ENCODE measurements around the gene SLC12A2.

The SLC12A2 gene

DNA sequence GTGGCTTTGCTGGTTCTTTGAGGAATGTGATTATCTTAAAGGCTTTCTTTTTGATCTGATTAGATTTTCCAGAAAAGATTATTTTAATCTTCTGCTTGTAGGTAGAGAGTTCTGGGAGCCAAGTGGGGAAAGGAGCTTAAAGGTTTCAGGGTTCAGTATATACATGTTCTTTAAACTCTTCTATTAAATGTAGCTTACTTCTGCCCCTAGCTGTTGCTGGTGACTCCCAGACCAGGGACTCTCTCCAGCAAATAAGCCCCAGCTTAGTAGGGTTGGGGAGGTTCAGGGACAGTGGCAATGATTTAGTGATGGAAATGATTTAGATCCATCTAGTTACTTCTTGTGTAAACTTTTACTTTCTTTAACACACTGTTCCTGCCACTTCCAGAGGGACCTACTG lies 72.2 kb downstream of the SLC12A2 start:
- Histone ChIP-seq H2BK15ac (replicated peaks; ENCODE audit: low read depth) (no peak overlapping the region), H4K8ac (ENCODE audit: low read depth, low read length) (no peak overlapping the region), H3K36me3 (ENCODE audit: control insufficient read depth, insufficient read depth, low read length) (no peaks in the 10 kb centered on the region), H3K9ac (ENCODE audit: low read length) (no peak overlapping the region), H2BK120ac (ENCODE audit: low read depth, low read length) (no peak overlapping the region), H3K79me2 (ENCODE audit: control insufficient read depth, insufficient read depth, low read length) (no peaks in the 10 kb centered on the region), H3K18ac (ENCODE audit: low read length) (no peak overlapping the region), H2AK5ac (ENCODE audit: low read length) (no peak overlapping the region), H3K79me1 (ENCODE audit: low read length) (no peaks in the 10 kb centered on the region), H2BK5ac (ENCODE audit: low read length) (no peak overlapping the region), H3K4me1 (ENCODE audit: control insufficient read depth, low read depth, low read length) (no peaks in the 10 kb centered on the region), H3K4ac (ENCODE audit: low read depth, low read length) (no peak overlapping the region), H3K4me2 (ENCODE audit: low read length) (no peak overlapping the region), H3K56ac (ENCODE audit: low read length) (no peak overlapping the region), H4K5ac (ENCODE audit: low read length) (no peak overlapping the region), H3K23ac (ENCODE audit: low read length) (no peak overlapping the region), H3K27ac (ENCODE audit: low read depth, low read length) (no peak overlapping the region), H3K4me3 (ENCODE audit: low read length) (no peak overlapping the region), H3K27me3 (ENCODE audit: insufficient read depth, low read length, poor library complexity) (no peaks in the 10 kb centered on the region)
- peak; percentile 2 for DNase-seq

DNA sequence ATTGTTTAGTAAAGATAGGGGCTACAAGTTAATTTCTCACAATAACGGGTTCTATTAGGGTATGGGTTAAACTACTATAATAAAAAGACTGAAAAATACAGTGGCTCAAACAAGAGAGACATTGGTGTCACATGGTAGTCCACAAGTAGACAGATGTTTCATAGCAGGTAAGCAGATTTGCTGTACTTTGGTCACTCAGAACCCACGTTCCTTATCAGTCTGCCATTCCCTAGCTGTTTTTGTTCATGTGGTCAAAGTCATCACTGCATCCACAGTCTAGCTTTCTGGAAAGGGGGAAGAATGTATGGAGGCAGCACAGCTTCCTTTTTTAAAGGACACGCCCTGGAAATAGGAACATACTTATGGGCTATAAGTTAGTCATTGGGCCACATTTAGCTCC lies 73.0 kb downstream of the SLC12A2 start:
- no peak overlapping the region for H3K27ac ChIP-seq (ENCODE audit: low read depth, low read length)
- no peaks in the 10 kb centered on the region for H3K4me1 ChIP-seq (ENCODE audit: control insufficient read depth, low read depth, low read length)
- WGBS (ENCODE audit: extremely low coverage, insufficient coverage, low lambda C conversion rate) = no CpG with 5 or more reads among the region's 3 CpGs
- H2BK5ac ChIP-seq (ENCODE audit: low read length) = no peak overlapping the region
- H3K4me2 ChIP-seq (ENCODE audit: low read length) = no peak overlapping the region
- no peak for DNase-seq
- H2BK15ac ChIP-seq (replicated peaks; ENCODE audit: low read depth) = no peak overlapping the region
- H3K27me3 ChIP-seq (ENCODE audit: insufficient read depth, low read length, poor library complexity) = no peaks in the 10 kb centered on the region
- no peak overlapping the region for H3K23ac ChIP-seq (ENCODE audit: low read length)
- no peak overlapping the region for H2BK120ac ChIP-seq (ENCODE audit: low read depth, low read length)
- H4K8ac ChIP-seq (ENCODE audit: low read depth, low read length) = no peak overlapping the region
- no peak overlapping the region for H3K4ac ChIP-seq (ENCODE audit: low read depth, low read length)
- H3K79me2 ChIP-seq (ENCODE audit: control insufficient read depth, insufficient read depth, low read length) = no peaks in the 10 kb centered on the region
- H4K5ac ChIP-seq (ENCODE audit: low read length) = no peak overlapping the region
- no peak overlapping the region for H3K9ac ChIP-seq (ENCODE audit: low read length)
- H3K36me3 ChIP-seq (ENCODE audit: control insufficient read depth, insufficient read depth, low read length) = no peaks in the 10 kb centered on the region
- H3K4me3 ChIP-seq (ENCODE audit: low read length) = no peak overlapping the region
- H3K56ac ChIP-seq (ENCODE audit: low read length) = no peak overlapping the region
- no peak overlapping the region for H2AK5ac ChIP-seq (ENCODE audit: low read length)
- no peak overlapping the region for H3K18ac ChIP-seq (ENCODE audit: low read length)
- no peaks in the 10 kb centered on the region for H3K79me1 ChIP-seq (ENCODE audit: low read length)

DNA sequence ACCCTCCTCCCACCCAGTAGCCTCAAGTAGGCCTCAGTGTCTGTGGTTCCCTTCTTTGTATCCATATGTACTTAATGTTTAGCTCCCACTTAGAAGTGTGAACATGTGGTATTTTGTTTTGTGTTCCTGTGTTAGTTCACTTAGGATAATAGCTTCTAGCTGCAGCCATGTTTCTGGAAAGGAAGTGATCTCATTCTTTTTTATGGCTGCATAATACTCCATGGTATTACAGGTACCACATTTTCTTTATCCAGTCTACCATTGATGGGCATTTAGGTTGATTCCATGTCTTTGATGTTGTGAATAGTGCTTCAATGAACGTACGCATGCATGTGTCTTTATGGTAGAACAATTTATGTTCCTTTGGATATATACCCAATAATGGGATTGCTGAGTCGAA lies 74.8 kb downstream of the SLC12A2 start:
- WGBS (ENCODE audit: extremely low coverage, insufficient coverage, low lambda C conversion rate) = no CpG with 5 or more reads among the region's 3 CpGs
- DNase-seq = no peak
- Histone ChIP-seq H2BK5ac (ENCODE audit: low read length) (no peak overlapping the region), H3K4ac (ENCODE audit: low read depth, low read length) (no peak overlapping the region), H3K56ac (ENCODE audit: low read length) (no peak overlapping the region), H3K36me3 (ENCODE audit: control insufficient read depth, insufficient read depth, low read length) (no peaks in the 10 kb centered on the region), H3K79me2 (ENCODE audit: control insufficient read depth, insufficient read depth, low read length) (no peaks in the 10 kb centered on the region), H3K4me3 (ENCODE audit: low read length) (no peak overlapping the region), H3K9ac (ENCODE audit: low read length) (no peak overlapping the region), H3K27ac (ENCODE audit: low read depth, low read length) (no peak overlapping the region), H4K5ac (ENCODE audit: low read length) (no peak overlapping the region), H2BK15ac (replicated peaks; ENCODE audit: low read depth) (no peak overlapping the region), H4K8ac (ENCODE audit: low read depth, low read length) (no peak overlapping the region), H3K23ac (ENCODE audit: low read length) (no peak overlapping the region), H3K4me1 (ENCODE audit: control insufficient read depth, low read depth, low read length) (no peaks in the 10 kb centered on the region), H3K79me1 (ENCODE audit: low read length) (no peaks in the 10 kb centered on the region), H2BK120ac (ENCODE audit: low read depth, low read length) (no peak overlapping the region), H3K27me3 (ENCODE audit: insufficient read depth, low read length, poor library complexity) (no peaks in the 10 kb centered on the region), H3K18ac (ENCODE audit: low read length) (no peak overlapping the region), H2AK5ac (ENCODE audit: low read length) (no peak overlapping the region), H3K4me2 (ENCODE audit: low read length) (no peak overlapping the region)

DNA sequence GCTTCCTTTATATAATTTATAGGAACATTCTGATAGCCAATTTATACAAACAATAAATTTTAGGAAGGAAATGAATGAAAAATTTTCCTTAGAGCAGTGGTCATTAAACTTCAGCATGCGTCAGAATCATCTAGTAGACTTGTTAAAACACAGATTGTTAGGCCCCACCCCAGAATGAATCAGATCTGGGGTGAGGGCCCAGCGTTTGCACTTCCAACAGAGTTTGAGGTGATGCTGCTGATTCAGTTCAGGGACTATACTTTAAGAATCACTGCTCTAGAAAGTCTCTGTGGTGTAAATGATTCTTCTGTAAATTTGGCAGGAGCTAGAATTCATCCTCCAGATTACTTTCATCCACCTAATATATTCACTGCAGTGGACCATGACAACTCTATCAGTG lies 80.4 kb downstream of the SLC12A2 start:
- H3K4me1 ChIP-seq (ENCODE audit: control insufficient read depth, low read depth, low read length) = no peaks in the 10 kb centered on the region
- no peaks in the 10 kb centered on the region for H3K79me1 ChIP-seq (ENCODE audit: low read length)
- H4K5ac ChIP-seq (ENCODE audit: low read length) = no peak overlapping the region
- no peaks in the 10 kb centered on the region for H3K27me3 ChIP-seq (ENCODE audit: insufficient read depth, low read length, poor library complexity)
- H3K56ac ChIP-seq (ENCODE audit: low read length) = no peak overlapping the region
- no peak for DNase-seq
- H2AK5ac ChIP-seq (ENCODE audit: low read length) = no peak overlapping the region
- H3K79me2 ChIP-seq (ENCODE audit: control insufficient read depth, insufficient read depth, low read length) = no peaks in the 10 kb centered on the region
- H2BK120ac ChIP-seq (ENCODE audit: low read depth, low read length) = no peak overlapping the region
- no peak overlapping the region for H4K8ac ChIP-seq (ENCODE audit: low read depth, low read length)
- no peak overlapping the region for H3K23ac ChIP-seq (ENCODE audit: low read length)
- no peak overlapping the region for H2BK5ac ChIP-seq (ENCODE audit: low read length)
- H2BK15ac ChIP-seq (replicated peaks; ENCODE audit: low read depth) = no peak overlapping the region
- H3K4me3 ChIP-seq (ENCODE audit: low read length) = no peak overlapping the region
- no peak overlapping the region for H3K18ac ChIP-seq (ENCODE audit: low read length)
- H3K27ac ChIP-seq (ENCODE audit: low read depth, low read length) = no peak overlapping the region
- H3K36me3 ChIP-seq (ENCODE audit: control insufficient read depth, insufficient read depth, low read length) = no peaks in the 10 kb centered on the region
- no peak overlapping the region for H3K4me2 ChIP-seq (ENCODE audit: low read length)
- no CpG with 5 or more reads among the region's 2 CpGs for WGBS (ENCODE audit: extremely low coverage, insufficient coverage, low lambda C conversion rate)
- H3K4ac ChIP-seq (ENCODE audit: low read depth, low read length) = no peak overlapping the region
- H3K9ac ChIP-seq (ENCODE audit: low read length) = no peak overlapping the region

DNA sequence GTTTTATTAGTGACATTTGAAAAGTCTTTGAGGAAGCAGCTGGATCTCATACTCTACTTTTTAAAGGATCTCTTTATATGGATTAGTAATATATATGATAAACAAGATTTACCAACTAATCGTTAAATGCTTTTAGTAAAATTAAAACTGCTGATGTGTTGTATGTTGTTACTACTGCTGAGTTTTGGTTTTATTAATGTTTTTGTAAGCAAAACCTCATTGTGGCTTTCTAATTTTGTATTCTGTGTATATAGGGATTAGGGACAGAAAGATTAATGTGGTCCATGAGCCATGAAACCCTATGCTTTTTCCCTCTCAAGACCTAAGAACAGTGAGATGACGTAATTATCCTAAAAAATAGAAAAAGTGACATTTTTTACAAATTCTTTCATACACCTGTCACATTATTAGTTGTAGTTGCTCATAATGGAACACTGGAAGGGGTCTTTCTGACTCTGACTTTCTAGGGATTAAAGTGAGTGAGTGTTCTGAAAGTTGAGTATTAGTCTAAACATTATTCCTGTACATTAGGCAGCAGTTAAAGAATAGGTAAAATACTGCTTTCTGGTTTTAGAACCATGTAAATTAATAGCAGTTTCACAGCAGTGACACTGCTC lies 85.9 kb downstream of the SLC12A2 start:
- Histone ChIP-seq H3K4me3 (ENCODE audit: low read length) (no peak overlapping the region), H3K4me2 (ENCODE audit: low read length) (no peak overlapping the region), H3K56ac (ENCODE audit: low read length) (no peak overlapping the region), H2BK15ac (replicated peaks; ENCODE audit: low read depth) (no peak overlapping the region), H3K36me3 (ENCODE audit: control insufficient read depth, insufficient read depth, low read length) (no peaks in the 10 kb centered on the region), H3K4me1 (ENCODE audit: control insufficient read depth, low read depth, low read length) (no peaks in the 10 kb centered on the region), H3K23ac (ENCODE audit: low read length) (no peak overlapping the region), H2BK5ac (ENCODE audit: low read length) (no peak overlapping the region), H4K8ac (ENCODE audit: low read depth, low read length) (no peak overlapping the region), H3K9ac (ENCODE audit: low read length) (no peak overlapping the region), H3K27me3 (ENCODE audit: insufficient read depth, low read length, poor library complexity) (no peaks in the 10 kb centered on the region), H3K79me2 (ENCODE audit: control insufficient read depth, insufficient read depth, low read length) (no peaks in the 10 kb centered on the region), H2AK5ac (ENCODE audit: low read length) (no peak overlapping the region), H3K18ac (ENCODE audit: low read length) (no peak overlapping the region), H3K4ac (ENCODE audit: low read depth, low read length) (no peak overlapping the region), H2BK120ac (ENCODE audit: low read depth, low read length) (no peak overlapping the region), H4K5ac (ENCODE audit: low read length) (no peak overlapping the region), H3K79me1 (ENCODE audit: low read length) (no peaks in the 10 kb centered on the region), H3K27ac (ENCODE audit: low read depth, low read length) (no peak overlapping the region)
- no CpG with 5 or more reads among the region's 2 CpGs for WGBS (ENCODE audit: extremely low coverage, insufficient coverage, low lambda C conversion rate)
- DNase-seq = no peak

DNA sequence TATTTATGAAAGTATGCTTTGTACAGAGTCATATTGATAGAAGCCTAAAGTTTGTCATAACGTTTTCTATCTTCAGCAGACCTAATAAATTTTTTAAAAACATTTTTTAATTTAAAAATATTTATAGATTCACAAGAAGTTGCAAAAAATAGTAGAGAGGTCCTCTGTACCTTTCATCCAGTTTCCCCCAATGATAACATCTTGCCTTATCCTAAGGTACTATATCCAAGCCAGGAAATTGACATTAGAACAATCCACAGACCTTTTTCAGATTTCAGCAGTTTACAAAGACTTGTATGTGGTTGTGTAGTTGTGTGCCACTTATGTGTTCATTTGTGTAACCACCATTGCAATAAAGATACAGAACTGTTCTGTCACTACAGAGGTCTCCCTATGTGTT lies 88.5 kb downstream of the SLC12A2 start:
- Histone ChIP-seq H3K27me3 (ENCODE audit: insufficient read depth, low read length, poor library complexity) (no peaks in the 10 kb centered on the region), H3K4me2 (ENCODE audit: low read length) (no peak overlapping the region), H2BK15ac (replicated peaks; ENCODE audit: low read depth) (no peak overlapping the region), H2BK5ac (ENCODE audit: low read length) (no peak overlapping the region), H3K18ac (ENCODE audit: low read length) (no peak overlapping the region), H3K4me3 (ENCODE audit: low read length) (no peak overlapping the region), H2BK120ac (ENCODE audit: low read depth, low read length) (no peak overlapping the region), H3K36me3 (ENCODE audit: control insufficient read depth, insufficient read depth, low read length) (no peaks in the 10 kb centered on the region), H4K5ac (ENCODE audit: low read length) (no peak overlapping the region), H3K27ac (ENCODE audit: low read depth, low read length) (no peak overlapping the region), H3K56ac (ENCODE audit: low read length) (no peak overlapping the region), H3K4me1 (ENCODE audit: control insufficient read depth, low read depth, low read length) (no peaks in the 10 kb centered on the region), H3K79me1 (ENCODE audit: low read length) (no peaks in the 10 kb centered on the region), H3K4ac (ENCODE audit: low read depth, low read length) (no peak overlapping the region), H4K8ac (ENCODE audit: low read depth, low read length) (no peak overlapping the region), H3K23ac (ENCODE audit: low read length) (no peak overlapping the region), H3K79me2 (ENCODE audit: control insufficient read depth, insufficient read depth, low read length) (no peaks in the 10 kb centered on the region), H3K9ac (ENCODE audit: low read length) (no peak overlapping the region), H2AK5ac (ENCODE audit: low read length) (no peak overlapping the region)
- DNase-seq = no peak
- WGBS (ENCODE audit: extremely low coverage, insufficient coverage, low lambda C conversion rate) = no CpG with 5 or more reads among the region's 1 CpG
